ENCODE results near the gene TPK1.

TPK1 gene

GRCh38 chr7:144487901-144488300 lies 348.0 kb downstream of the TPK1 start:
- DNase-seq (ENCODE audit: insufficient read length), result no peak
- FAIRE-seq, result no peak
- TF ChIP-seq POLR2A (IDR thresholded peaks at IDR 0.05; ENCODE audit: low read depth, low read length) (no peak), TAF1 (IDR thresholded peaks at IDR 0.05; ENCODE audit: borderline replicate concordance, low read depth, low read length) (no peak), POLR2AphosphoS5 (IDR thresholded peaks at IDR 0.05; ENCODE audit: low read depth, low read length) (no peak)

GRCh38 chr7:144484445-144484844 lies 351.4 kb downstream of the TPK1 start:
- DNase-seq (ENCODE audit: insufficient read length), result no peak
- TF ChIP-seq POLR2AphosphoS5 (IDR thresholded peaks at IDR 0.05; ENCODE audit: low read depth, low read length) (no peak), TAF1 (IDR thresholded peaks at IDR 0.05; ENCODE audit: borderline replicate concordance, low read depth, low read length) (no peak), POLR2A (IDR thresholded peaks at IDR 0.05; ENCODE audit: low read depth, low read length) (no peak)
- no peak for FAIRE-seq

DNA sequence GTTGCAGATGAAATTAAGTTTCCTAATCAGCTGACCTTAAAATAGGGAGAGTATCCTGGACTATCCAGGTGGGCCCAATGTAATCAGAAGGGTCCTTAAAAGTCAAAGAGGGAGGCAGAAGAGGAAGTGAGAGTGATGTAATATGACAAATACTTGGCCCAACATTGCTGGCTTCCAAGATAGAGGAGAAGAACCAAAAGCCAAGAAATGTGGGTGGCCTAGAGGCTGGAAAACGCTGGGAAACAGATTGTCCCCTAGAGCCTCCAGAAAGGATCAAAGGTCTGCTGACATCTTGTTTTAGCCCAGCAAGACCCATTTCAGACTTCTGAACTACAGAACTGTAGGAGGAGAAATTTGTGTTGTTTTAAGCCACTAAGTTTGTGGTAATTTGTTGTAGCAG lies 352.7 kb downstream of the TPK1 start:
- no peak for FAIRE-seq
- DNase-seq (ENCODE audit: insufficient read length), result no peak
- TF ChIP-seq POLR2AphosphoS5 (IDR thresholded peaks at IDR 0.05; ENCODE audit: low read depth, low read length), result no peak
- no peak for TF ChIP-seq TAF1 (IDR thresholded peaks at IDR 0.05; ENCODE audit: borderline replicate concordance, low read depth, low read length)
- TF ChIP-seq POLR2A (IDR thresholded peaks at IDR 0.05; ENCODE audit: low read depth, low read length), result no peak

DNA sequence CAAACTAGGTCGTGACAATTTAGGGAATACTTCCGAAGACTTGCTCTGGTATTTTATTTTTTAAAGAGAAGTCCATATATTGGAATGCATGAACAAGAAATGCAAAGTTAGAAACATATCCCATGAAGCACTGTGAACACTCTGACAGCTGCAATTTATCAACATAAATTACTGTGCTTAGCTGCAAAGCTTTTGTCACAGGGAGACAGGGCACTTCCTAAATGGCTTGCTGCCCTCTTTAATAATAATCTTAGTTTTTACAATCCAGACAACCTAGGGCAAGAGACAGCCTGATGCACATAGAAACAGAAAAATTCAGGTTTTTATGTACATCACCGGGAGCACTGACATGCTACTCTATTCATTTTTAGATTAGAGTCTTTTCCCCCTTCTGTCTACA lies 354.0 kb downstream of the TPK1 start:
- FAIRE-seq (no peak), DNase-seq (ENCODE audit: insufficient read length) (no peak)
- TF ChIP-seq TAF1 (IDR thresholded peaks at IDR 0.05; ENCODE audit: borderline replicate concordance, low read depth, low read length) (no peak), POLR2A (IDR thresholded peaks at IDR 0.05; ENCODE audit: low read depth, low read length) (no peak), POLR2AphosphoS5 (IDR thresholded peaks at IDR 0.05; ENCODE audit: low read depth, low read length) (no peak)

- TF ChIP-seq TAF1 (IDR thresholded peaks at IDR 0.05; ENCODE audit: borderline replicate concordance, low read depth, low read length), result no peak
- no peak for TF ChIP-seq POLR2AphosphoS5 (IDR thresholded peaks at IDR 0.05; ENCODE audit: low read depth, low read length)
- FAIRE-seq (no peak), DNase-seq (ENCODE audit: insufficient read length) (no peak)
These were observed 358.5 kb downstream of the TPK1 start for GRCh38 chr7:144477348-144477747.

DNA sequence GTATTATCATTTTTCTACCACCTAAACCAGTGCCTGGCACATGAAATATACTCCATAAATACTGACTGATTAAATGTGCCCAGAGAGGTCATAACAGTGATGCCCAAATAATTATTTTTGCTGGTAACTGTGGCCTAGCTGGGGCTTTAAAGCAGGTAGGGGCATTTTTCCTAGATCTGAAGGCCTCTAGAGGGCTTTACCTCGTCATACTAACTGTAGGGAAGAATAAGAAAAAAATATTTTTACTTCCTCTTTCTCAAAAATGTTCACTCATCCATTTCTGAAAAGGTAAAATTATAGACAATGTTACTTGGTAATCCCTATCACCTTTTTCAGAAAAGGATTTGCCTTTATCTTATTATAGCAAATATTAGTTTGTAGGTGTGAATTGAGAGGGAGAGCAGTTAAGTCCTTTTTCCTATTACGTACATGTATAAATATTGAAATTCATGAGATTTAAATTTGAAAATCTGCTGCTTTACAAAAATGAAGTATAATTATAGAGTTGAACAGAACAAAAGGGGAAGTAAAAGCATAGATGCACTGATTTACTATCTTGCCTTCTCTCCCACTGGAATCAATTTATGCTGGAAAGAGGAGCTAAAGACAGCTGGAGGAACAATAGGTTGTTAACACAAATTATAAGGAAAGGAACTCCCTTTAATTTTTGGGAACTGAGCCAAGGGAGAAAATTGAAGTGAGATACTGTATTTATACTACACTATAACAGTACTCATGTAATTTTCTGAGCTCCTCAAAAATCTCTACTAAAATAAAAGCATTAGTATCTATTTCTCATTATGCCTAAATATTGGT lies 360.8 kb downstream of the TPK1 start:
- DNase-seq (ENCODE audit: insufficient read length) (no peak), FAIRE-seq (no peak)

GRCh38 chr7:144474363-144474762 lies 361.5 kb downstream of the TPK1 start:
- DNase-seq (ENCODE audit: insufficient read length) (no peak), FAIRE-seq (no peak)
- no peak for TF ChIP-seq POLR2AphosphoS5 (IDR thresholded peaks at IDR 0.05; ENCODE audit: low read depth, low read length)
- no peak for TF ChIP-seq POLR2A (IDR thresholded peaks at IDR 0.05; ENCODE audit: low read depth, low read length)

More for the DNA sequence above, 360.8 kb downstream of the TPK1 start:
- TF ChIP-seq POLR2A (IDR thresholded peaks at IDR 0.05; ENCODE audit: low read depth, low read length), result no peak
- no peak for TF ChIP-seq TAF1 (IDR thresholded peaks at IDR 0.05; ENCODE audit: borderline replicate concordance, low read depth, low read length)
- TF ChIP-seq POLR2AphosphoS5 (IDR thresholded peaks at IDR 0.05; ENCODE audit: low read depth, low read length), result no peak

GRCh38 chr7:144473908-144474307 lies 361.9 kb downstream of the TPK1 start:
- no peak for TF ChIP-seq POLR2A (IDR thresholded peaks at IDR 0.05; ENCODE audit: low read depth, low read length)
- no peak for TF ChIP-seq POLR2AphosphoS5 (IDR thresholded peaks at IDR 0.05; ENCODE audit: low read depth, low read length)
- TF ChIP-seq TAF1 (IDR thresholded peaks at IDR 0.05; ENCODE audit: borderline replicate concordance, low read depth, low read length), result no peak
- no peak for FAIRE-seq
- no peak for DNase-seq (ENCODE audit: insufficient read length)

GRCh38 chr7:144470078-144470477 lies 365.8 kb downstream of the TPK1 start:
- DNase-seq (ENCODE audit: insufficient read length), result no peak
- TF ChIP-seq TAF1 (IDR thresholded peaks at IDR 0.05; ENCODE audit: borderline replicate concordance, low read depth, low read length) (no peak), POLR2AphosphoS5 (IDR thresholded peaks at IDR 0.05; ENCODE audit: low read depth, low read length) (no peak), POLR2A (IDR thresholded peaks at IDR 0.05; ENCODE audit: low read depth, low read length) (no peak)
- FAIRE-seq, result no peak

DNA sequence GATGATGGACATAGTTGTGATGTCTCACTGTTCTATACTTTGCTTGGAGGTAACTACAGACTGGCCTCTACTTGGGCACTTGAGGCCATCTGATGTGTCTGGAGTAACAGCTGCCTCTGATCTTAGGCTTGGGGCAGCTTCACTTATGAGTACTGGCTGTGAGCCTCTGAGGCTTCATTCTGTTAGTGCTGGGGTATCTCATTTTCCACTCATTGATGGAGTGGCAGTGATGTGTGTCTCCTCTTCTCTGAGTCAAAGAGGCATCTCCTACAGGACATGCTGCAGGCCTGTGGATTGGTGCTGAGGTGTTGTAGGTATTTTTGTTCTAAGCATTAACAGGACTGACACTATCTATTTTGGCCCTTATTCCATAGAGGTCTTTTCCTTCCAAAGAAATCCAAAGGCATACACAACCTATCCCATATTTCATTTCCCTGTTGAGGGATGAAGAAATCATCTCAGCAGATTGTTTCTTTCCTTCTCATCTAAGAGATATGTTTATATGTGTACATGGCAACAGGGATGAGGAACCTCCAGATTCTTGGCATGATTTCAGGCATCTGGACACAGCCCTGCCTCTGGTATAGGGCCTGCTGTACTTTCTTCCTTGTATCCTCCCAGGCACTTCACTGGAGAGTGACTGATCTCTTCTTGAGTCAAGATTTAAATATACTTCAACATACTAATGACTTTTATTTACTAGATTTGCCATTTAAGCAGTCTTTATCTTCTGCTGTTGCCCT lies 366.7 kb downstream of the TPK1 start:
- no peak for FAIRE-seq
- TF ChIP-seq POLR2A (IDR thresholded peaks at IDR 0.05; ENCODE audit: low read depth, low read length) (no peak), POLR2AphosphoS5 (IDR thresholded peaks at IDR 0.05; ENCODE audit: low read depth, low read length) (no peak), TAF1 (IDR thresholded peaks at IDR 0.05; ENCODE audit: borderline replicate concordance, low read depth, low read length) (no peak)
- no peak for DNase-seq (ENCODE audit: insufficient read length)

- FAIRE-seq, result no peak
- no peak for DNase-seq (ENCODE audit: insufficient read length)
- no peak for TF ChIP-seq POLR2AphosphoS5 (IDR thresholded peaks at IDR 0.05; ENCODE audit: low read depth, low read length)
- TF ChIP-seq POLR2A (IDR thresholded peaks at IDR 0.05; ENCODE audit: low read depth, low read length), result no peak
- TF ChIP-seq TAF1 (IDR thresholded peaks at IDR 0.05; ENCODE audit: borderline replicate concordance, low read depth, low read length), result no peak
These were observed 376.2 kb downstream of the TPK1 start for GRCh38 chr7:144459635-144460034.

GRCh38 chr7:144455040-144455404 lies 380.8 kb downstream of the TPK1 start:
- FAIRE-seq, result no peak
- DNase-seq (ENCODE audit: insufficient read length), result no peak
- no peak for TF ChIP-seq TAF1 (IDR thresholded peaks at IDR 0.05; ENCODE audit: borderline replicate concordance, low read depth, low read length)
- no peak for TF ChIP-seq POLR2A (IDR thresholded peaks at IDR 0.05; ENCODE audit: low read depth, low read length)
- TF ChIP-seq POLR2AphosphoS5 (IDR thresholded peaks at IDR 0.05; ENCODE audit: low read depth, low read length), result no peak

Data from GM12892 (cell line).